Naive B cell (primary cell): ENCODE results near the gene TAF11L12. TPM values are rescaled to one million over a fixed set of nuclear protein-coding genes. Genes with fewer than 3 reads are reported as not detected.
"Not testable (repeated sequence)": the region's sequence is repeated elsewhere in the genome, so short reads cannot be mapped to it uniquely, and the experiment has no call there.

ENCODE experiments used
- ATAC-seq, 2 donors: fragments of 150-1000 bp; cut with Tn5 transposase; 2 replicates each; pipeline ENCODE4 v1.10.0; 2021; ENCODE audit warnings: low read depth in 2 of 2, mild to moderate bottlenecking in 2 of 2, moderate library complexity in 2 of 2
- DNase-seq: peaks from one replicate; pipeline ENCODE4 v3.0.0; 2022
- H3K27ac Mint-ChIP-seq, 6 donors: one replicate each; pipeline ENCODE4 v1.8.0; 2020 to 2022; ENCODE audit warnings: mild to moderate bottlenecking in 6 of 6, mixed read lengths in 6 of 6, moderate library complexity in 5 of 6, inconsistent platforms in 2 of 6
- H3K27me3 Mint-ChIP-seq, 3 donors: one replicate each; pipeline ENCODE4 v1.8.0; 2021 to 2022; ENCODE audit warnings: mixed read lengths in 3 of 3, mild to moderate bottlenecking in 1 of 3
- H3K36me3 Mint-ChIP-seq, 2 donors: one replicate each; pipeline ENCODE4 v1.8.0; 2020 to 2022; ENCODE audit warnings: mixed read lengths in 2 of 2, inconsistent platforms in 1 of 2, mild to moderate bottlenecking in 1 of 2
- H3K4me1 Mint-ChIP-seq, 3 donors: one replicate each; pipeline ENCODE4 v1.8.0; 2020 to 2022; ENCODE audit warnings: mixed read lengths in 3 of 3, inconsistent platforms in 1 of 3, mild to moderate bottlenecking in 1 of 3, moderate library complexity in 1 of 3
- H3K4me3 Mint-ChIP-seq, 8 donors: one replicate each; pipeline ENCODE4 v1.8.0; 2020 to 2022; ENCODE audit warnings: mild to moderate bottlenecking in 8 of 8, mixed read lengths in 8 of 8, moderate library complexity in 8 of 8, inconsistent platforms in 2 of 8
- H3K9me3 Mint-ChIP-seq, 7 donors: one replicate each; pipeline ENCODE4 v1.8.0; 2020 to 2022; ENCODE audit warnings: mixed read lengths in 7 of 7, mild to moderate bottlenecking in 5 of 7, inconsistent platforms in 2 of 7, moderate library complexity in 1 of 7
- polyA plus RNA-seq, 6 donors: library from polyadenylated mRNA; unstranded; fragments of 300-500 nt; fragmentation: Illumina TruSeq; gene quantifications; one replicate each; pipeline ENCODE4 v1.2.3, GENCODE V29; 2021; ENCODE audit warnings: low read depth in 6 of 6

The TAF11L12 gene
- polyA plus RNA-seq = not detected

- H3K36me3 Mint-ChIP-seq, H3K9me3 Mint-ChIP-seq, DNase-seq, H3K4me3 Mint-ChIP-seq, ATAC-seq, H3K27me3 Mint-ChIP-seq, H3K4me1 Mint-ChIP-seq: not testable (repeated sequence)
- H3K27ac Mint-ChIP-seq = peak within 1 kb of the TSS in 1 of 6 donors; percentile 37
These were observed at the start of gene TAF11L12 for GRCh38 chr5:17610092-17610491. TSS of gene TAF11L12 (plus strand) at chr5:17610392.

GRCh38 chr5:17585658-17586057 lies 24.5 kb upstream of the TAF11L12 start, which contains the start of gene TAF11L7:
TSS of gene TAF11L7 (minus strand) at chr5:17585758.
- not testable (repeated sequence) for DNase-seq, H3K36me3 Mint-ChIP-seq, H3K4me1 Mint-ChIP-seq, ATAC-seq, H3K4me3 Mint-ChIP-seq, H3K27ac Mint-ChIP-seq, H3K27me3 Mint-ChIP-seq, H3K9me3 Mint-ChIP-seq

DNA sequence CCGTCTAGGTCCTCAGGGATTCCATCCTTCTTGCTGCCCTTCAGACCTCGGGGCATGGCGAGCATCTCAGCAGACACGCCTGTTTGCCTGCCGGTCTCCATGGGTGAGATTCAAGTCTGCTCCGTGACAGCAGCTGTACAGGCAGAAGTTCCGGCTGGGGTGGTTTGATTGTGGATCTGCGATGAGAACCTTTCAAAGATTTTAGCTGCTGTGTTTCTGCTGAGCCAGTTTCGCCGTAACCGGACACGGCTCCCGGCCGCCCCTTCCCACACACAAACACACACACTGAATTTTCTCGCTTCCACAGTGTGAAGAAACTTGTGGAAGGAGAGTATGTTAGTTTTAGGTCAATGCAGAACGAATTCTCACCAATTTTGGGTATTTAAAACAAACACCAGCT lies 19.3 kb upstream of the TAF11L12 start, which contains the start of gene TAF11L8:
Gene TAF11L8 (minus strand): TSS at position 101 of the 400 bp plus-strand sequence.
- not testable (repeated sequence) for H3K27ac Mint-ChIP-seq, DNase-seq, H3K36me3 Mint-ChIP-seq, H3K4me1 Mint-ChIP-seq, ATAC-seq, H3K4me3 Mint-ChIP-seq, H3K27me3 Mint-ChIP-seq, H3K9me3 Mint-ChIP-seq

- not testable (repeated sequence) for H3K36me3 Mint-ChIP-seq, H3K4me1 Mint-ChIP-seq, H3K27me3 Mint-ChIP-seq, ATAC-seq, H3K27ac Mint-ChIP-seq, H3K9me3 Mint-ChIP-seq, DNase-seq, H3K4me3 Mint-ChIP-seq
These were observed 15.9 kb upstream of the TAF11L12 start, which contains the start of gene TAF11L9 for GRCh38 chr5:17594255-17594654. TSS of gene TAF11L9 (minus strand) at chr5:17594394.

- H3K4me3 Mint-ChIP-seq, H3K27me3 Mint-ChIP-seq, H3K27ac Mint-ChIP-seq: not testable (repeated sequence)
These were observed 12.5 kb upstream of the TAF11L12 start, which contains the start of gene TAF11L10 for GRCh38 chr5:17597728-17598127. TSS of gene TAF11L10 (minus strand) at chr5:17597828.

DNA sequence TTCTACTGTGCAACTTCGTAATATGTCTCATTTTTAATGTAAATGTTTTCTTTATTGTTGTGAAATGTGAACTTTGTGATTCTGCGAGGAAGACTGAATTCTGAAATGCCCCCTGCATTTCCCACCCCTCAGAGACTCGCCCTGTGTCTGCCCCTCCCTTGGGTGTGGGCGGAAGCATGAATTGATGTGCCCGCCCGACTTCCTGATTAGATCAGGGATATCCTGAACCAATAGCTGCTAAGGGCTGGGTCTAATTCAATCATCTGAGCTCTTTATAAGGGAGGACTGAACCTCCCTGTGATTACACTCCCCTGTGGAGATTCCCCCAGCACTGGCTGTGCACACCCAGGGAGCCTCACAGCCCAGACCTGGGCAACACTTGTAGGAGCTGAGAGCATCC lies 6.3 kb upstream of the TAF11L12 start, which contains the start of gene TAF11L11:
Gene TAF11L11 (plus strand): TSS at position 304 of the 400 bp plus-strand sequence.
- Mint-ChIP-seq H3K27ac (peak within 1 kb of the TSS in 1 of 6 donors; percentile 7), H3K4me3 (peak within 1 kb of the TSS in 1 of 8 donors; percentile 34)
- not testable (repeated sequence) for H3K4me1 Mint-ChIP-seq, H3K36me3 Mint-ChIP-seq, H3K27me3 Mint-ChIP-seq, ATAC-seq, DNase-seq, H3K9me3 Mint-ChIP-seq

More at GRCh38 chr5:17597728-17598127, 12.5 kb upstream of the TAF11L12 start, which contains the start of gene TAF11L10:
- not testable (repeated sequence) for DNase-seq, ATAC-seq, H3K36me3 Mint-ChIP-seq, H3K9me3 Mint-ChIP-seq, H3K4me1 Mint-ChIP-seq

GRCh38 chr5:17604951-17605350 lies 5.2 kb upstream of the TAF11L12 start:
- peaks cover 0 to 5% (median 0%) of the 10 kb centered on the region in 7 donors for H3K9me3 Mint-ChIP-seq
- no peak for ATAC-seq

GRCh38 chr5:17607461-17607860 lies 2.7 kb upstream of the TAF11L12 start:
- ATAC-seq, H3K9me3 Mint-ChIP-seq, H3K4me3 Mint-ChIP-seq, H3K27me3 Mint-ChIP-seq, H3K36me3 Mint-ChIP-seq, H3K4me1 Mint-ChIP-seq, DNase-seq: not testable (repeated sequence)
- H3K27ac Mint-ChIP-seq = peak overlapping the region in 1 of 6 donors; percentile 9

More at GRCh38 chr5:17604951-17605350, 5.2 kb upstream of the TAF11L12 start:
- no peak overlapping the region for H3K27ac Mint-ChIP-seq
- H3K27me3 Mint-ChIP-seq = peaks cover 0 to 5% (median 0%) of the 10 kb centered on the region in 3 donors
- H3K4me1 Mint-ChIP-seq = no peaks in the 10 kb centered on the region
- DNase-seq = no peak
- H3K36me3 Mint-ChIP-seq = no peaks in the 10 kb centered on the region
- peak overlapping the region in 1 of 8 donors; percentile 34 for H3K4me3 Mint-ChIP-seq

- Mint-ChIP-seq H3K4me1 (no peaks in the 10 kb centered on the region), H3K9me3 (peaks cover 0 to 4% (median 0%) of the 10 kb centered on the region in 7 donors), H3K27ac (no peak overlapping the region), H3K36me3 (no peaks in the 10 kb centered on the region), H3K4me3 (no peak overlapping the region), H3K27me3 (no peaks in the 10 kb centered on the region)
- DNase-seq (no peak), ATAC-seq (no peak)
These were observed 4.8 kb downstream of the TAF11L12 start for GRCh38 chr5:17614872-17615605.

- Mint-ChIP-seq H3K4me1 (no peaks in the 10 kb centered on the region), H3K36me3 (no peaks in the 10 kb centered on the region)
These were observed 9.2 kb downstream of the TAF11L12 start for GRCh38 chr5:17619354-17619753.

GRCh38 chr5:17620627-17621026 lies 10.4 kb downstream of the TAF11L12 start:
- Mint-ChIP-seq H3K27ac (peak overlapping the region in 1 of 6 donors; percentile 49), H3K27me3 (no peaks in the 10 kb centered on the region), H3K4me3 (no peak overlapping the region), H3K36me3 (no peaks in the 10 kb centered on the region), H3K4me1 (no peaks in the 10 kb centered on the region), H3K9me3 (peaks cover 0 to 2% (median 0%) of the 10 kb centered on the region in 7 donors)
- no peak for ATAC-seq
- DNase-seq = no peak

More at GRCh38 chr5:17619354-17619753, 9.2 kb downstream of the TAF11L12 start:
- no peak for DNase-seq
- Mint-ChIP-seq H3K4me3 (no peak overlapping the region), H3K9me3 (peaks cover 0 to 3% (median 0%) of the 10 kb centered on the region in 7 donors), H3K27me3 (no peaks in the 10 kb centered on the region), H3K27ac (no peak overlapping the region)
- ATAC-seq = no peak

DNA sequence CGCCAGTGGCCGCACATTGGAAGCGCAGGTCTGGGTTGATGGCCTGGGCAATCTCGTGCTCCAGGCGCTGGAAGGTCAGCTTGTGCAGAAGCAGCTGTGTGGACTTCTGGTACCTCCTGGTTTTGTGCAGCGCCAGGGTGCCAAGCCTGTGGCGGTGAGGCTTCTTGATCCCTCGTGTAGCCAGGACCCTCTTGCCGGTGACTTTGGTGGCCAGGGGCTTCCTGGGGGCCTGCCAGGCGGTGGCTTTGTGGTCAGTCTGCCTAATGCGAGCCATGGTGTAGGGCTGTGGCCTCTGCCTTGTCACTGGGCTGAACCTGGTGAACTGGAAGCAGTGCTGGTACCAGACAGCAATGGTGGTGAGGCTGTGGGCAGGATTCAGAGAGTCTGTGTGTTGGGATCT lies 15.5 kb downstream of the TAF11L12 start:
- peaks cover 0 to 2% (median 0%) of the 10 kb centered on the region in 7 donors for H3K9me3 Mint-ChIP-seq
- no peaks in the 10 kb centered on the region for H3K27me3 Mint-ChIP-seq
- DNase-seq (no peak), ATAC-seq (no peak)
- H3K4me1 Mint-ChIP-seq = no peaks in the 10 kb centered on the region
- H3K27ac Mint-ChIP-seq = no peak overlapping the region
- no peak overlapping the region for H3K4me3 Mint-ChIP-seq
- H3K36me3 Mint-ChIP-seq = no peaks in the 10 kb centered on the region

GRCh38 chr5:17631788-17632187 lies 21.6 kb downstream of the TAF11L12 start, which contains the start of gene TAF11L13:
TSS of gene TAF11L13 (plus strand) at chr5:17632088.
- not testable (repeated sequence) for H3K27ac Mint-ChIP-seq, ATAC-seq

DNA sequence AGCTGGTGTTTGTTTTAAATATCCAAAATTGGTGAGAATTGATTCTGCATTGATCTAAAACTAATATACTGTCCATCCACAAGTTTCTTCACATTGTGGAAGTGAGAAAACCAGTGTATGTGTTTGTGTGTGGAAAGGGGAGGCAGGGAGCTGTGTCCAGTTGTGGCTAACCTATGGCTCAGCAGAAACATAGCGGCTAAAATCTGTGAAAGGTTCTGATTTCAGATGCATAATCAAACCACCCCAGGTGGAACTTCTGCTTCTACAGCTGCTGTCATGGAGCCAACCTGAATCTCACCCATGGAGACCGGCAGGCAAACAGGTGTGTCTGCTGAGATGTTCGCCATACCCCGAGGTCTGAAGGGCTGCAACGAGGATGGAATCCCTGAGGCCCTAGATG lies 24.0 kb downstream of the TAF11L12 start, which contains the start of gene TAF11L14:
Gene TAF11L14 (plus strand): TSS at position 301 of the 400 bp plus-strand sequence.
- no peaks in the 10 kb centered on the region for H3K4me1 Mint-ChIP-seq
- H3K27ac Mint-ChIP-seq = no peak within 1 kb of the TSS
- H3K4me3 Mint-ChIP-seq = no peak within 1 kb of the TSS
- H3K9me3 Mint-ChIP-seq = no peaks in the 10 kb centered on the region
- no peaks in the 10 kb centered on the region for H3K36me3 Mint-ChIP-seq
- peaks cover 0 to 4% (median 0%) of the 10 kb centered on the region in 3 donors for H3K27me3 Mint-ChIP-seq
- DNase-seq = no peak
- ATAC-seq = no peak

More at GRCh38 chr5:17631788-17632187, 21.6 kb downstream of the TAF11L12 start, which contains the start of gene TAF11L13:
- H3K36me3 Mint-ChIP-seq, H3K9me3 Mint-ChIP-seq, DNase-seq, H3K4me3 Mint-ChIP-seq, H3K4me1 Mint-ChIP-seq, H3K27me3 Mint-ChIP-seq: not testable (repeated sequence)
